Parathyroid adenoma (tissue), 2 donors: ENCODE measurements around the gene TAOK3.

Experiments
- H2AFZ ChIP-seq: fragments of 300-600 bp; sonication (generic); one replicate; pipeline ENCODE4 v1.7.0; 2017; ENCODE audit warnings: antibody characterized with exemption, mild to moderate bottlenecking
- H3K27ac ChIP-seq: fragments of 300-600 bp; sonication (generic); one replicate; pipeline ENCODE4 v1.7.0; 2017
- H3K27me3 ChIP-seq: fragments of 300-600 bp; sonication (generic); one replicate; pipeline ENCODE4 v1.7.0; 2017; ENCODE audit warnings: low read length; ENCODE audit not compliant: control insufficient read depth, insufficient read depth
- H3K36me3 ChIP-seq: fragments of 300-600 bp; sonication (generic); one replicate; pipeline ENCODE4 v1.7.0; 2017; ENCODE audit warnings: low read length; ENCODE audit not compliant: control insufficient read depth, insufficient read depth
- H3K4me1 ChIP-seq: fragments of 300-600 bp; sonication (generic); one replicate; pipeline ENCODE4 v1.7.0; 2017; ENCODE audit warnings: control low read depth
- H3K4me2 ChIP-seq: fragments of 300-600 bp; sonication (generic); one replicate; pipeline ENCODE4 v1.7.0; 2017; ENCODE audit warnings: low read length
- H3K4me3 ChIP-seq: fragments of 300-600 bp; sonication (generic); one replicate; pipeline ENCODE4 v1.7.0; 2017; ENCODE audit warnings: low read depth, low read length
- H3K79me2 ChIP-seq: fragments of 300-600 bp; sonication (generic); one replicate; pipeline ENCODE4 v1.7.0; 2017; ENCODE audit warnings: control low read depth
- H3K9ac ChIP-seq: fragments of 300-600 bp; sonication (generic); one replicate; pipeline ENCODE4 v1.7.0; 2017; ENCODE audit warnings: mild to moderate bottlenecking
- H3K9me3 ChIP-seq: fragments of 300-600 bp; sonication (generic); one replicate; pipeline ENCODE4 v1.7.0; 2017; ENCODE audit warnings: low read length; ENCODE audit not compliant: control insufficient read depth
- CTCF ChIP-seq: fragments of 300-600 bp; sonication (generic); IDR thresholded peaks from one replicate; pipeline ENCODE4 v1.7.0; 2017; ENCODE audit warnings: antibody characterized with exemption, mild to moderate bottlenecking
- donor health status: primary hyperparathyroidism.

The TAOK3 gene

DNA sequence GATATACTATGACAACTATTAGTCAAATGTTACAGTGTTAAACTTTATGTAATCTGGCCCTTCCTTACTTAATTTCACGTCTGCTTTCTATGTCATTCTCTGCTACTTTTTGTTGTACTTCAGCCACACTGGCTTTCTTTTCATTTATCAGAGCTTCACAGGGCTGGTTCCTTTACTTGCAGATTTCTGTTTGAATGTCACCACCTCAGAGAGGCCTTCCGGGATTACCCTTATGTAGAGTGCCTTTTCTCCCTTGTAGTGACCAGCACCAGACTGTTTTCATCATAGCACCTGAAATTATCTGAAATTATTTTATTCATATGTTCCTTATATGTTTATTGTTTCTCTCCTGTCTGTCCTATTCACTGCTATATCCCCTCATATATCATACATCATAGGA is 75.4 kb downstream of the TAOK3 start:
- no peak for TF ChIP-seq CTCF
- H3K4me1 ChIP-seq, result peaks cover 6% of the 10 kb centered on the region
- no peaks in the 10 kb centered on the region for H3K36me3 ChIP-seq
- no peak overlapping the region for H2AFZ ChIP-seq
- H3K4me3 ChIP-seq, result no peak overlapping the region
- H3K27ac ChIP-seq, result no peak overlapping the region
- H3K79me2 ChIP-seq, result peaks cover 5% of the 10 kb centered on the region
- no peak overlapping the region for H3K4me2 ChIP-seq
- no peak overlapping the region for H3K9ac ChIP-seq
- no peaks in the 10 kb centered on the region for H3K9me3 ChIP-seq
- no peaks in the 10 kb centered on the region for H3K27me3 ChIP-seq

- Histone ChIP-seq H3K9ac (no peak overlapping the region), H3K4me3 (no peak overlapping the region), H3K27me3 (no peaks in the 10 kb centered on the region), H3K27ac (no peak overlapping the region), H3K9me3 (no peaks in the 10 kb centered on the region), H3K36me3 (no peaks in the 10 kb centered on the region), H3K79me2 (peaks cover 5% of the 10 kb centered on the region), H3K4me1 (peaks cover 8% of the 10 kb centered on the region), H3K4me2 (no peak overlapping the region), H2AFZ (no peak overlapping the region)
- no peak for TF ChIP-seq CTCF
Measured at GRCh38 chr12:118292836-118293235, 79.9 kb downstream of the TAOK3 start.

GRCh38 chr12:118290130-118290529 is 82.6 kb downstream of the TAOK3 start:
- Histone ChIP-seq H3K4me1 (peaks cover 8% of the 10 kb centered on the region), H3K9ac (no peak overlapping the region), H2AFZ (peak overlapping the region; percentile 10), H3K79me2 (no peaks in the 10 kb centered on the region), H3K36me3 (no peaks in the 10 kb centered on the region), H3K9me3 (no peaks in the 10 kb centered on the region), H3K4me3 (no peak overlapping the region), H3K4me2 (peak overlapping the region; percentile 56), H3K27ac (peak overlapping the region; percentile 46), H3K27me3 (no peaks in the 10 kb centered on the region)
- no peak for TF ChIP-seq CTCF

- H3K9me3 ChIP-seq, result no peaks in the 10 kb centered on the region
- H2AFZ ChIP-seq, result no peak overlapping the region
- no peak overlapping the region for H3K9ac ChIP-seq
- H3K79me2 ChIP-seq, result no peaks in the 10 kb centered on the region
- no peaks in the 10 kb centered on the region for H3K27me3 ChIP-seq
- H3K4me2 ChIP-seq, result no peak overlapping the region
- H3K27ac ChIP-seq, result no peak overlapping the region
- TF ChIP-seq CTCF, result no peak
- no peaks in the 10 kb centered on the region for H3K36me3 ChIP-seq
- no peak overlapping the region for H3K4me3 ChIP-seq
- peaks cover 8% of the 10 kb centered on the region for H3K4me1 ChIP-seq
Measured at GRCh38 chr12:118288174-118288573, 84.5 kb downstream of the TAOK3 start.

- no peak overlapping the region for H2AFZ ChIP-seq
- TF ChIP-seq CTCF, result no peak
- H3K4me3 ChIP-seq, result no peak overlapping the region
- H3K4me1 ChIP-seq, result peaks cover 8% of the 10 kb centered on the region
- no peak overlapping the region for H3K27ac ChIP-seq
- H3K36me3 ChIP-seq, result no peaks in the 10 kb centered on the region
- no peak overlapping the region for H3K4me2 ChIP-seq
- no peak overlapping the region for H3K9ac ChIP-seq
- no peaks in the 10 kb centered on the region for H3K9me3 ChIP-seq
- H3K27me3 ChIP-seq, result no peaks in the 10 kb centered on the region
- no peaks in the 10 kb centered on the region for H3K79me2 ChIP-seq
Measured at GRCh38 chr12:118287728-118288127, 85.0 kb downstream of the TAOK3 start.
